RWPE2 (cell line): ENCODE data around the gene RASL10A.

ENCODE experiments used
- ATAC-seq: fragments of 200-7000 bp; cut with Tn5 transposase; 3 replicates; pipeline ENCODE4 v1.9.1; 2021; ENCODE audit warnings: low read depth
- DNase-seq: peaks from one replicate; pipeline ENCODE4 v3.0.0-alpha.2; 2020; ENCODE audit warnings: low spot score
- H3K27ac ChIP-seq: fragments of 450-650 bp; 2 replicates; pipeline ENCODE4 v1.5.1; 2017; ENCODE audit warnings: mild to moderate bottlenecking; ENCODE audit not compliant: poor library complexity, severe bottlenecking
- H3K27me3 ChIP-seq: fragments of 250-450 bp; sonication (Bioruptor Pico); 2 replicates; pipeline ENCODE4 v1.5.1; 2021; ENCODE audit warnings: mild to moderate bottlenecking, moderate library complexity; ENCODE audit not compliant: insufficient read depth, poor library complexity, severe bottlenecking
- H3K36me3 ChIP-seq: fragments of 250-450 bp; sonication (Bioruptor Pico); 2 replicates; pipeline ENCODE4 v1.5.1; 2020; ENCODE audit warnings: low read depth, mild to moderate bottlenecking, moderate library complexity
- H3K4me1 ChIP-seq: fragments of 250-450 bp; sonication (Bioruptor Pico); 2 replicates; pipeline ENCODE4 v1.5.1; 2021; ENCODE audit warnings: mild to moderate bottlenecking, moderate library complexity; ENCODE audit not compliant: insufficient read depth, poor library complexity, severe bottlenecking
- H3K4me3 ChIP-seq: fragments of 250-450 bp; sonication (Bioruptor Pico); 2 replicates; pipeline ENCODE4 v1.5.1; 2021; ENCODE audit warnings: mild to moderate bottlenecking, moderate library complexity; ENCODE audit not compliant: severe bottlenecking
- H3K9me3 ChIP-seq: fragments of 250-450 bp; sonication (Bioruptor Pico); 2 replicates; pipeline ENCODE4 v1.5.1; 2021; ENCODE audit warnings: mild to moderate bottlenecking, moderate library complexity; ENCODE audit not compliant: severe bottlenecking
- TF ChIP-seq, protein P1 (sequence below): fragments of 450-650 bp; IDR thresholded peaks from one replicate; pipeline ENCODE4 v1.5.1; 2017; ENCODE audit warnings: mild to moderate bottlenecking, moderate library complexity; ENCODE audit not compliant: poor library complexity, severe bottlenecking

The RASL10A gene

DNA sequence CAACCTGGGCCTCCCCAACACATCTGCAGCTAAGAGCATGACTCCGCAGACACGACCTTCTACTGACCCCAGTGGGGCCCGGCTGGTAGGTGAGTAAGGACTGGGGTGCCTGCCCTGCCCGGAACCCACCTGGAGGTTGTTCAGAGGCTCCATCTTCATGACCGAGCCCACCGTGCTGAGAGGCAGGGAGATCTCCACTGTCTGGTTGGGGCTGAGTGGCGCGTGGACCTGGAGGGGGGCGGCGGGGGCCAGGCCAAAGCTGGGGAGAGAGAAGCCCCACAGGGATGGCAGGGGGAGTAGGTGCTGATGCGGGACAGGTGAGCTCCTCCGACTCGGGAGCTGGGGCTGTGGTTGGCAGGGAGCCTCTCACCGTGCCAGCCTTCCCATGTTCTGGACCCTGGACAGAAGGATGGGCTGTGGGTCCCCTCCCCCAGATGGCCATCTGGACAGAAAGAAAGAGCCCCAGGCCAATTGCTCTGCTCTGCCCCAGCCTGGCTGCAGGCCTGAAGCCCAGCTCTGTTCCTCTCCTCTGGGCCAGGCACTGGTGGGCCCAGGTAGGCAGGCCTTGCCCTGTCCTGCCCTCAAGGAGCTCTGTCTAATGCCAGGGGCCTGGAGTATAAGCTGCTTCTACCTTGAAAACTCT lies 16.3 kb upstream of the RASL10A start:
- H3K4me3 ChIP-seq = no peak overlapping the region
- no peak overlapping the region for H3K27ac ChIP-seq
- no peaks in the 10 kb centered on the region for H3K4me1 ChIP-seq
- no peak for DNase-seq
- ATAC-seq = no peak
- peaks cover 18% of the 10 kb centered on the region; the same call in 1 of the 2 replicates for H3K36me3 ChIP-seq
- no peaks in the 10 kb centered on the region for H3K27me3 ChIP-seq
- H3K9me3 ChIP-seq = no peaks in the 10 kb centered on the region
- TF ChIP-seq, protein P1, sequence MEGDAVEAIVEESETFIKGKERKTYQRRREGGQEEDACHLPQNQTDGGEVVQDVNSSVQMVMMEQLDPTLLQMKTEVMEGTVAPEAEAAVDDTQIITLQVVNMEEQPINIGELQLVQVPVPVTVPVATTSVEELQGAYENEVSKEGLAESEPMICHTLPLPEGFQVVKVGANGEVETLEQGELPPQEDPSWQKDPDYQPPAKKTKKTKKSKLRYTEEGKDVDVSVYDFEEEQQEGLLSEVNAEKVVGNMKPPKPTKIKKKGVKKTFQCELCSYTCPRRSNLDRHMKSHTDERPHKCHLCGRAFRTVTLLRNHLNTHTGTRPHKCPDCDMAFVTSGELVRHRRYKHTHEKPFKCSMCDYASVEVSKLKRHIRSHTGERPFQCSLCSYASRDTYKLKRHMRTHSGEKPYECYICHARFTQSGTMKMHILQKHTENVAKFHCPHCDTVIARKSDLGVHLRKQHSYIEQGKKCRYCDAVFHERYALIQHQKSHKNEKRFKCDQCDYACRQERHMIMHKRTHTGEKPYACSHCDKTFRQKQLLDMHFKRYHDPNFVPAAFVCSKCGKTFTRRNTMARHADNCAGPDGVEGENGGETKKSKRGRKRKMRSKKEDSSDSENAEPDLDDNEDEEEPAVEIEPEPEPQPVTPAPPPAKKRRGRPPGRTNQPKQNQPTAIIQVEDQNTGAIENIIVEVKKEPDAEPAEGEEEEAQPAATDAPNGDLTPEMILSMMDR = no peak

DNA sequence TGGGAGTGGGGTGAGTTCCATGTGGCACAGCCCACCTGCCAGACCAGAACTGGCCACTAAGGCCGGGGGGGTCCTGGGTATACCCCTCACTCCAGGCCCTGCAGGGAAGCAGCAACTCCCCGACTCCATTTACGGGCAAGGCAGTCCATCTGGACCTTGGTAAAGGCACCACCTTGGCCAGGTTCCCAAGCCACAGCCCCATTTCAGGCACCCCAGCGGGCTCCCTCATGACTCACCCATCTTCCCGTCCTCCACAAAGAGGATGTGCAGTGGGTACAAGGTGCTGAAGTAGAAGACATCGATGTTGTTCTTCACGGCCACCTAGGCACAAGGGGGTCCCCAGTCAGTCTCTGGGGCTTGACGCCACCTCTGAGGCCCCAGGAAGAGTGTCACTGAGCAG lies 15.7 kb upstream of the RASL10A start:
- Histone ChIP-seq H3K27ac (no peak overlapping the region), H3K4me3 (no peak overlapping the region), H3K36me3 (peaks cover 17% of the 10 kb centered on the region; the same call in 1 of the 2 replicates), H3K9me3 (no peaks in the 10 kb centered on the region), H3K4me1 (no peaks in the 10 kb centered on the region), H3K27me3 (no peaks in the 10 kb centered on the region)
- DNase-seq = no peak
- TF ChIP-seq, protein P1 = no peak
- no peak for ATAC-seq

DNA sequence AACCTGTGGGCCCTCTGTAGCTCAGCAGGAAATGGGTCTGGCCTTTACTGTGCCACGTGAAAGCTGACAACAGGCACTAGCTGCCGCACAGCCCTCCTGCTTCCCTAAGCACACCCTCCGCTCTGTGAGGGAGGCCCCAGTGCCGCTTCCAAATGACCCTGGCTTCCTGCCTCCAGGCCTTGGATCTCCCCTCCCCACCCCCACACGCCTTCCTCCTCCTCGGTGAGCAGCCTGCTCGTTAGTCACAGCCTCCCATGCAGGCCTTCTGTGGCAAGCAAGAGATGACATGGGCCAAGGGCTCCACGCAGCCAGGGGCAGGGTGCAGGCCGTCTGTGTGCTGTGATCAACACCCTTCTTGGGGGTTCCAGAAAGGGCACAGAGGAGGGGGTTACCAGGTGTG lies 15.3 kb upstream of the RASL10A start:
- H3K9me3 ChIP-seq = no peaks in the 10 kb centered on the region
- H3K4me3 ChIP-seq = no peak overlapping the region
- DNase-seq (no peak), ATAC-seq (no peak)
- no peak overlapping the region for H3K27ac ChIP-seq
- peaks cover 12% of the 10 kb centered on the region; the same call in 1 of the 2 replicates for H3K36me3 ChIP-seq
- no peaks in the 10 kb centered on the region for H3K27me3 ChIP-seq
- no peaks in the 10 kb centered on the region for H3K4me1 ChIP-seq
- TF ChIP-seq, protein P1 = no peak

DNA sequence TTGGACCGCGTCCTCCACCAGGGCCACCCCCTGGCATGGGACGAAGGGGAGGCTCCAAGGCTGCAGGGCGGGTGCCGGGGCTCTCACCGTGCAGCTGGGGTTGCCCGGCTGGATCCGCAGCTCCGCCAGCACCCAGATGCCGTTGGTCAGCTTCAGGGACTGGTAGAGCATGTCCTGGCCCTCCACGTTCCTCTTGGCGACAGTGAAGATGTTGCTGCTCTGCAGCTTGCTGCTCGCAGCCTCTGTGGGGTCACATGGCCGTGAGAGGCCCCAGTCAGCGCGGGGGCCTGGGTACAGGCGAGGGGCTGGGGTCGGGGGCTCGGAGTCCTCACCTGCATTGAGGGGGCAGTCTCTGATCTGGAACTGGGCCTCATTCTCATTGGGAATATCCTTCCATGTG lies 14.8 kb upstream of the RASL10A start:
- Histone ChIP-seq H3K27me3 (no peaks in the 10 kb centered on the region), H3K36me3 (peaks cover 8% of the 10 kb centered on the region; the same call in 1 of the 2 replicates), H3K9me3 (no peaks in the 10 kb centered on the region), H3K27ac (no peak overlapping the region), H3K4me3 (no peak overlapping the region), H3K4me1 (no peaks in the 10 kb centered on the region)
- DNase-seq (no peak), ATAC-seq (no peak)
- TF ChIP-seq, protein P1 = no peak

DNA sequence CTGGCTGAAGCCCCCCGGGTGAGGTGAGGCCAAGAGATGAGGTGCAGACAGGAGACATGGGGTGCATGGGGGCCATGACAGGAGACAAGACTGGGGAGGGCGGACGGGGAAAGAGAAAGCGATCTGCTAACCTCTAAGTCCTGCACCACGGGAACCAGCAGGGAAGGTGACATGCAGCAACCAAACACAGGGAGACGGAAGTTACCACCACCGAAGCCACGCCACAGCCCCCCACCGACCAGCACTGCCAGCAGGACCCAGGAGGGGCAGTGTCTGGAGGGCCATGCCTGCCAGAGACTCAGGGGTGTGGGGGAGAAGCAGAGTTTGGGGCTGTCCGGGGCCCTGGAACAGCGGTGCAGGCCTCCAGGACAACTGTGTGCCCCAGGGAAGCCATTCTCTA lies 14.1 kb upstream of the RASL10A start:
- DNase-seq (no peak), ATAC-seq (no peak)
- no peaks in the 10 kb centered on the region for H3K27me3 ChIP-seq
- no peaks in the 10 kb centered on the region for H3K9me3 ChIP-seq
- H3K36me3 ChIP-seq = peaks cover 7% of the 10 kb centered on the region; the same call in 1 of the 2 replicates
- H3K27ac ChIP-seq = no peak overlapping the region
- TF ChIP-seq, protein P1 = no peak
- H3K4me1 ChIP-seq = no peaks in the 10 kb centered on the region
- H3K4me3 ChIP-seq = no peak overlapping the region
